Natural killer cell (primary cell): ENCODE results near the gene CHRNB4. TPM values are rescaled to one million over a fixed set of nuclear protein-coding genes. Genes with fewer than 3 reads are reported as not detected.
A peak's percentile ranks its signal among the peaks of the same experiment; 100 is the strongest.

Experiments
- ATAC-seq, 3 donors: fragments of 150-1000 bp in 2 of 3; fragments of 200-7000 bp in 1 of 3; cut with Tn5 transposase; 1 replicate in 1 of 3; 2 replicates in 2 of 3; pipeline ENCODE4 v1.10.0; 2021; ENCODE audit warnings: mild to moderate bottlenecking in 2 of 3, moderate library complexity in 2 of 3
- DNase-seq, 2 donors: peaks; one replicate each; pipeline versions ENCODE4 v3.0.0 to v3.0.0-alpha.2; 2013 to 2021; ENCODE audit warnings: mixed read lengths in 1 of 2
- H3K27ac ChIP-seq: one replicate; pipeline ENCODE4 v1.5.1; 2013; ENCODE audit warnings: mild to moderate bottlenecking, low read length
- H3K27me3 ChIP-seq: one replicate; pipeline ENCODE4 v1.6.1; 2013; ENCODE audit warnings: low read length; ENCODE audit not compliant: control insufficient read depth, insufficient read depth
- H3K36me3 ChIP-seq: one replicate; pipeline ENCODE4 v1.6.1; 2013; ENCODE audit warnings: low read length; ENCODE audit not compliant: control insufficient read depth, insufficient read depth
- H3K4me1 ChIP-seq: one replicate; pipeline ENCODE4 v1.6.1; 2013; ENCODE audit warnings: low read length; ENCODE audit not compliant: control insufficient read depth, insufficient read depth
- H3K4me3 ChIP-seq: one replicate; pipeline ENCODE4 v1.5.1; 2013; ENCODE audit warnings: low read length
- H3K9me3 ChIP-seq: one replicate; pipeline ENCODE4 v1.6.1; 2013; ENCODE audit warnings: low read length; ENCODE audit not compliant: control insufficient read depth, insufficient read depth
- H3K27ac Mint-ChIP-seq, 2 donors: one replicate each; pipeline ENCODE4 v1.8.0; 2022; ENCODE audit warnings: mild to moderate bottlenecking in 2 of 2, mixed read lengths in 2 of 2, moderate library complexity in 1 of 2
- H3K27me3 Mint-ChIP-seq, 2 donors: one replicate each; pipeline ENCODE4 v1.8.0; 2022; ENCODE audit warnings: low read depth in 2 of 2, mixed read lengths in 2 of 2
- H3K36me3 Mint-ChIP-seq: one replicate; pipeline ENCODE4 v1.8.0; 2022; ENCODE audit warnings: mixed read lengths
- H3K4me1 Mint-ChIP-seq, 2 donors: one replicate each; pipeline ENCODE4 v1.8.0; 2022; ENCODE audit warnings: mixed read lengths in 2 of 2
- H3K4me3 Mint-ChIP-seq: one replicate; pipeline ENCODE4 v1.8.0; 2022; ENCODE audit warnings: mild to moderate bottlenecking, moderate library complexity, mixed read lengths
- H3K9me3 Mint-ChIP-seq, 2 donors: one replicate each; pipeline ENCODE4 v1.8.0; 2022; ENCODE audit warnings: mixed read lengths in 2 of 2
- WGBS: methylation state at CpG from one replicate; pipeline ENCODE4 v1.1.7; 2013; ENCODE audit warnings: missing lambda C conversion rate; ENCODE audit not compliant: insufficient coverage; 5-methylcytosine and 5-hydroxymethylcytosine counted together
- intact Hi-C: fragments of 100-400 bp; cut with micrococcal nuclease; formaldehyde crosslinking; loops from one replicate; pipeline ENCODE4 v1.14.2; 2022
- total RNA-seq, 4 donors: library from RNA; stranded (reverse); fragments of 120-200 nt in 1 of 4; gene quantifications; one replicate each; pipeline versions ENCODE4 v1.2.3 to v1.2.4, GENCODE V29; 2013 to 2022
- TF ChIP-seq, protein P1 (sequence below): fragments of 200-600 bp; IDR thresholded peaks from one replicate; pipeline ENCODE4 v1.8.0; 2022; ENCODE audit warnings: antibody characterized with exemption

The CHRNB4 gene
- total RNA-seq, 3 donors from 2014 or later (not counting 1 experiment from before 2014, with no cell fraction given), result not detected

- peaks cover 0 to 11% of the 10 kb centered on the region in 2 donors for H3K4me1 Mint-ChIP-seq
- no peak for ATAC-seq
- DNase-seq, result no peak
- intact Hi-C loops, result no loop called here
- no peaks in the 10 kb centered on the region for H3K9me3 ChIP-seq
- WGBS, result 98% methylated on average over 4 of the region's 5 CpGs
- H3K27ac Mint-ChIP-seq, result no peak overlapping the region
- H3K27ac ChIP-seq, result no peak overlapping the region
- peaks cover 11% of the 10 kb centered on the region for H3K27me3 ChIP-seq
- H3K4me3 Mint-ChIP-seq, result no peak overlapping the region
- no peak overlapping the region for H3K4me3 ChIP-seq
- TF ChIP-seq, protein P1, sequence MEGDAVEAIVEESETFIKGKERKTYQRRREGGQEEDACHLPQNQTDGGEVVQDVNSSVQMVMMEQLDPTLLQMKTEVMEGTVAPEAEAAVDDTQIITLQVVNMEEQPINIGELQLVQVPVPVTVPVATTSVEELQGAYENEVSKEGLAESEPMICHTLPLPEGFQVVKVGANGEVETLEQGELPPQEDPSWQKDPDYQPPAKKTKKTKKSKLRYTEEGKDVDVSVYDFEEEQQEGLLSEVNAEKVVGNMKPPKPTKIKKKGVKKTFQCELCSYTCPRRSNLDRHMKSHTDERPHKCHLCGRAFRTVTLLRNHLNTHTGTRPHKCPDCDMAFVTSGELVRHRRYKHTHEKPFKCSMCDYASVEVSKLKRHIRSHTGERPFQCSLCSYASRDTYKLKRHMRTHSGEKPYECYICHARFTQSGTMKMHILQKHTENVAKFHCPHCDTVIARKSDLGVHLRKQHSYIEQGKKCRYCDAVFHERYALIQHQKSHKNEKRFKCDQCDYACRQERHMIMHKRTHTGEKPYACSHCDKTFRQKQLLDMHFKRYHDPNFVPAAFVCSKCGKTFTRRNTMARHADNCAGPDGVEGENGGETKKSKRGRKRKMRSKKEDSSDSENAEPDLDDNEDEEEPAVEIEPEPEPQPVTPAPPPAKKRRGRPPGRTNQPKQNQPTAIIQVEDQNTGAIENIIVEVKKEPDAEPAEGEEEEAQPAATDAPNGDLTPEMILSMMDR, result no peak
- H3K9me3 Mint-ChIP-seq, result no peaks in the 10 kb centered on the region
- no peaks in the 10 kb centered on the region for H3K36me3 Mint-ChIP-seq
- H3K4me1 ChIP-seq, result peaks cover 11% of the 10 kb centered on the region
- no peaks in the 10 kb centered on the region for H3K36me3 ChIP-seq
- peaks cover 5 to 15% of the 10 kb centered on the region in 2 donors for H3K27me3 Mint-ChIP-seq
Observed at GRCh38 chr15:78642331-78642730, 1.3 kb upstream of the CHRNB4 start.

DNA sequence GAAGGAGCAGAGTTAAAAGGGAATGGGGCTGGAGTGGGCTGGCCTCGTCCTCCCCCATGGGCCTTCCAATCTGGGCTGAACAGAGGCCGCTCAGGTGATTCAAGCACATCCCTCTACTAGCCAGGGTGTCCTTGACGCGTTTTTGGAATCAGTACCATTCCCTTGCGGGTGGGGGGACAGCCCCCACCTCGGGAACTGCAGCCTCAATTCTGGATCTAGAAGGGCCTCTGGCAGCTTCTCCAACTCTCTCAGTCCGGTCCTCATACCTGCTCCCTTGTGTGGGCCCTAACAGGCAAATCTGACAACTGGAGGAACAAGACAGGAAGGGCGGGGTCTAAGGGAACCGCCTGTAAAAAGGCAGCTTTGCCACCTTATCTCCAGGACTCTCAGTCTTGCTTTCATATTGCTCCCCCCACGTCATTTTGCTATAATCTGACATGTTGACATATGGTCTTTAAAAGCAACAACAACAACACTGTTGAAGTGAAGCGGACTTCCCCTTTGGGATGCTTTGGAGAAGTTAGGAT, 802 bp upstream of the CHRNB4 start:
- Histone ChIP-seq H3K4me3 (no peak overlapping the region), H3K9me3 (no peaks in the 10 kb centered on the region), H3K4me1 (peaks cover 11% of the 10 kb centered on the region), H3K36me3 (no peaks in the 10 kb centered on the region), H3K27me3 (peaks cover 11% of the 10 kb centered on the region), H3K27ac (no peak overlapping the region)
- ATAC-seq (no peak), DNase-seq (no peak)
- intact Hi-C loops, result no loop called here
- Mint-ChIP-seq H3K4me1 (peaks cover 0 to 11% of the 10 kb centered on the region in 2 donors), H3K9me3 (no peaks in the 10 kb centered on the region), H3K27me3 (peaks cover 5 to 19% of the 10 kb centered on the region in 2 donors), H3K36me3 (no peaks in the 10 kb centered on the region), H3K4me3 (peak overlapping the region; percentile 69), H3K27ac (no peak overlapping the region)
- TF ChIP-seq, protein P1, result no peak
- WGBS, result 82% methylated on average over 10 of the region's 11 CpGs

GRCh38 chr15:78640527-78641101, 396 bp downstream of the CHRNB4 start:
- H3K27me3 Mint-ChIP-seq, result peaks cover 5 to 22% of the 10 kb centered on the region in 2 donors
- Histone ChIP-seq H3K4me3 (peak overlapping the region; percentile 18), H3K4me1 (peaks cover 11% of the 10 kb centered on the region), H3K36me3 (no peaks in the 10 kb centered on the region), H3K27me3 (peaks cover 11% of the 10 kb centered on the region), H3K9me3 (no peaks in the 10 kb centered on the region), H3K27ac (no peak overlapping the region)
- DNase-seq (no peak), ATAC-seq (peak in 2 of 3 donors; percentile 29 to 48)
- H3K4me1 Mint-ChIP-seq, result peaks cover 0 to 11% of the 10 kb centered on the region in 2 donors
- H3K9me3 Mint-ChIP-seq, result no peaks in the 10 kb centered on the region
- 21% methylated on average over 32 of the region's 32 CpGs for WGBS
- TF ChIP-seq, protein P1, result no peak
- intact Hi-C loops, result no loop called here
- H3K27ac Mint-ChIP-seq, result no peak overlapping the region
- H3K36me3 Mint-ChIP-seq, result no peaks in the 10 kb centered on the region
- peak overlapping the region; percentile 50 for H3K4me3 Mint-ChIP-seq
